ENCODE measurements around the gene PTPN3.

- TF ChIP-seq POLR2A (IDR thresholded peaks at IDR 0.05; ENCODE audit: low read depth, low read length) (no peak), POLR2AphosphoS5 (IDR thresholded peaks at IDR 0.05; ENCODE audit: low read depth, low read length) (no peak)
These were observed 38.8 kb upstream of the PTPN3 start for GRCh38 chr9:109536859-109537258.

Data from GM12892 (cell line).